HCT116 (cell line): ENCODE data around the gene TAF11. TPM values are rescaled to one million over a fixed set of nuclear protein-coding genes. Genes with fewer than 3 reads are reported as not detected.
"Not testable (repeated sequence)": the region's sequence is repeated elsewhere in the genome, so short reads cannot be mapped to it uniquely, and the experiment has no call there.

Experiments
- ATAC-seq: fragments of 200-7000 bp; cut with Tn5 transposase; 2 replicates; pipeline ENCODE4 v1.9.1; 2020; ENCODE audit warnings: mild to moderate bottlenecking, moderate library complexity
- BruUV-seq: library from RNA; stranded (reverse); fragments of 400-500 nt; replicated peaks from 2 replicates; lab custom pipeline; 2021; lab: Mats Ljungman, UMichigan
- CTCF ChIA-PET: fragments of 300-600 bp; sonication (Branson Sonifier 250); formaldehyde crosslinking; loops from one replicate; lab custom pipeline; 2021; ENCODE audit warnings: antibody characterized with exemption; lab: Charles Lee
- POLR2A ChIA-PET: fragments of 300-600, 350-600 bp; sonication (Branson Sonifier 250); formaldehyde crosslinking; loops from one replicate; lab custom pipeline; 2021; ENCODE audit warnings: antibody characterized with exemption; lab: Charles Lee
- RAD21 ChIA-PET, 2 experiments: fragments of 300-600 bp; sonication (Branson Sonifier 250); formaldehyde crosslinking; loops; one replicate each; lab custom pipeline; 2023; ENCODE audit warnings: low total read pairs in 2 of 2; ENCODE audit not compliant: uncharacterized antibody in 2 of 2, unreplicated experiment in 2 of 2, low non-redundant PET in 1 of 2; lab: Charles Lee
- DNase-seq: peaks from one replicate; pipeline ENCODE4 v3.0.0-alpha.2; 2010; ENCODE audit warnings: low read depth, low spot score
- H2AFZ ChIP-seq: fragments of 200-600 bp; shearing (Covaris generic), sonication (generic); 2 replicates; pipeline ENCODE4 v1.6.1; 2017; ENCODE audit warnings: low read depth, mixed run types, mixed read lengths, antibody characterized with exemption, low read length; ENCODE audit not compliant: poor library complexity, severe bottlenecking
- H3K27ac ChIP-seq: 2 replicates; pipeline ENCODE4 v1.5.1; 2012; ENCODE audit warnings: low read depth, low read length
- H3K27me3 ChIP-seq: fragments of 200-600 bp; sonication (generic); 2 replicates; pipeline ENCODE4 v1.6.1; 2016; ENCODE audit warnings: mixed run types, low read length, mixed read lengths; ENCODE audit not compliant: insufficient read depth
- H3K36me3 ChIP-seq, 2 experiments: fragments of 200-500 bp in 1 of 2; fragments of 200-600 bp in 1 of 2; sonication (Bioruptor generic) in 1 of 2; sonication (generic) in 1 of 2; 2 replicates each; pipeline versions ENCODE4 v1.5.1 to v1.6.1; 2014 to 2016; ENCODE audit warnings: low read length in 2 of 2, inconsistent platforms in 1 of 2, mixed read lengths in 1 of 2, mixed run types in 1 of 2; ENCODE audit not compliant: insufficient read depth in 2 of 2, control insufficient read depth in 1 of 2
- H3K4me1 ChIP-seq, 2 experiments: fragments of 200-600 bp in 1 of 2; sonication (generic) in 1 of 2; 2 replicates each; pipeline versions ENCODE4 v1.5.1 to v1.6.1; 2012 to 2017; ENCODE audit warnings: low read length in 2 of 2, inconsistent platforms in 1 of 2, mild to moderate bottlenecking in 1 of 2, mixed read lengths in 1 of 2, mixed run types in 1 of 2, moderate library complexity in 1 of 2; ENCODE audit not compliant: insufficient read depth in 2 of 2, control insufficient read depth in 1 of 2
- H3K4me2 ChIP-seq: fragments of 200-600 bp; sonication (generic); 2 replicates; pipeline ENCODE4 v1.6.1; 2017; ENCODE audit warnings: mixed run types, low read length, mixed read lengths
- H3K4me3 ChIP-seq, 2 experiments: fragments of 200-600 bp in 1 of 2; sonication (generic) in 1 of 2; replicated peaks in 1 of 2; 2 replicates each; pipeline ENCODE4 v1.5.1; 2011 to 2016; ENCODE audit warnings: low read length in 2 of 2, control low read depth in 1 of 2, low read depth in 1 of 2, mild to moderate bottlenecking in 1 of 2, mixed read lengths in 1 of 2, mixed run types in 1 of 2
- H3K79me2 ChIP-seq: fragments of 200-600 bp; sonication (generic); 2 replicates; pipeline ENCODE4 v1.6.1; 2017; ENCODE audit warnings: mild to moderate bottlenecking, mixed run types, low read length, moderate library complexity, mixed read lengths; ENCODE audit not compliant: insufficient read depth
- H3K9ac ChIP-seq: fragments of 200-600 bp; sonication (generic); 2 replicates; pipeline ENCODE4 v1.6.1; 2016; ENCODE audit warnings: low read length, mixed read lengths
- H3K9me2 ChIP-seq: fragments of 200-600 bp; sonication (generic), shearing (Covaris generic); 2 replicates; pipeline ENCODE4 v1.6.1; 2017; ENCODE audit warnings: mixed run types, mild to moderate bottlenecking, moderate library complexity; ENCODE audit not compliant: insufficient read depth
- H3K9me3 ChIP-seq, 2 experiments: fragments of 200-500 bp in 1 of 2; fragments of 200-600 bp in 1 of 2; sonication (Bioruptor generic) in 1 of 2; sonication (generic) in 1 of 2; 2 replicates each; pipeline ENCODE4 v1.6.1; 2014 to 2017; ENCODE audit warnings: low read length in 2 of 2, mixed read lengths in 2 of 2, inconsistent platforms in 1 of 2, low read depth in 1 of 2, mild to moderate bottlenecking in 1 of 2, mixed run types in 1 of 2, moderate library complexity in 1 of 2; ENCODE audit not compliant: control insufficient read depth in 1 of 2, insufficient read depth in 1 of 2
- H4K20me1 ChIP-seq: fragments of 200-600 bp; sonication (generic), shearing (Covaris generic); 2 replicates; pipeline ENCODE4 v1.6.1; 2017; ENCODE audit warnings: mixed run types, mild to moderate bottlenecking, moderate library complexity; ENCODE audit not compliant: insufficient read depth
- CEBPB ChIP-seq: IDR thresholded peaks from 2 replicates; pipeline ENCODE4 v1.6.1; 2012; ENCODE audit warnings: low read depth
- MAX ChIP-seq: IDR thresholded peaks from 2 replicates; pipeline ENCODE4 v1.6.1; 2012
- SRF ChIP-seq: IDR thresholded peaks from 2 replicates; pipeline ENCODE4 v1.6.1; 2012; ENCODE audit warnings: low read depth
- intact Hi-C: fragments of 100-400 bp; cut with micrococcal nuclease; formaldehyde crosslinking; loops from 2 replicates; pipeline ENCODE4 v1.10.0; 2022
- total RNA-seq: library from RNA; stranded (reverse); gene quantifications from one replicate; pipeline ENCODE4 v1.2.1, GENCODE V29; 2021; ENCODE audit not compliant: unreplicated experiment

The TAF11 gene
- total RNA-seq, 1 experiment from 2014 or later = 23.7 TPM

- H3K9ac ChIP-seq = no peak overlapping the region
- ChIA-PET RAD21 (no interaction called here), POLR2A (interaction anchor here (1.6 kb wide), 1 partner anchor 13 kb away, joined by 3 read pairs; the partner anchor contains the start of gene TAF11)
- BruUV-seq = no TSS peak
- H3K4me1 ChIP-seq = no peaks in the 10 kb centered on the region
- peaks cover 91% of the 10 kb centered on the region for H3K79me2 ChIP-seq
- no peaks in the 10 kb centered on the region for H3K9me2 ChIP-seq
- no peak for ATAC-seq
- no peaks in the 10 kb centered on the region for H3K36me3 ChIP-seq
- TF ChIP-seq SRF (no peak), CEBPB (no peak), MAX (no peak)
- TF ChIP-seq, all 23 proteins: peak for 0
- Histone ChIP-seq H3K4me2 (no peak overlapping the region), H3K27me3 (no peaks in the 10 kb centered on the region), H4K20me1 (no peaks in the 10 kb centered on the region), H3K4me3 (no peak overlapping the region), H2AFZ (no peak overlapping the region), H3K27ac (no peak overlapping the region), H3K9me3 (no peaks in the 10 kb centered on the region)
- intact Hi-C loops = no loop called here
- no peak for DNase-seq
- CTCF ChIA-PET = no interaction called here
These were observed 12.6 kb upstream of the TAF11 start for GRCh38 chr6:34900321-34901031.

GRCh38 chr6:34899748-34900147 is 11.9 kb upstream of the TAF11 start:
- H3K9me2 ChIP-seq, DNase-seq, H3K9me3 ChIP-seq, H3K4me2 ChIP-seq, H3K4me3 ChIP-seq, ATAC-seq, H3K27me3 ChIP-seq, H4K20me1 ChIP-seq, H2AFZ ChIP-seq, H3K27ac ChIP-seq, H3K36me3 ChIP-seq, H3K9ac ChIP-seq, CTCF ChIA-PET, H3K4me1 ChIP-seq, RAD21 ChIA-PET, BruUV-seq, intact Hi-C loops: not testable (repeated sequence)
- POLR2A ChIA-PET = interaction anchor here (1.2 kb wide), 1 partner anchor 12 kb away, joined by 4 read pairs; the partner anchor contains the start of gene TAF11
- peaks cover 92% of the 10 kb centered on the region for H3K79me2 ChIP-seq
